SK-N-SH (cell line): Measurements from ENCODE around the gene PDGFA. TPM values are rescaled to one million over a fixed set of nuclear protein-coding genes. Genes with fewer than 3 reads are reported as not detected.

Source experiments
- CTCF ChIA-PET: fragments of 300-600, 350-600 bp; formaldehyde crosslinking; extraction: SDS; loops from one replicate; lab custom pipeline; 2021; lab: Yijun Ruan, JAX
- POLR2A ChIA-PET: fragments of 350-600 bp; sonication (Branson Sonifier 250); formaldehyde crosslinking; extraction: SDS; loops from one replicate; lab custom pipeline; 2020; ENCODE audit warnings: antibody characterized with exemption, inconsistent platforms; lab: Yijun Ruan, JAX
- DNase-seq: peaks from one replicate; pipeline ENCODE4 v3.0.0; 2012
- H2AFZ ChIP-seq: fragments of 200-600 bp; sonication (generic); 2 replicates; pipeline ENCODE4 v1.8.1; 2016; ENCODE audit warnings: antibody characterized with exemption, mild to moderate bottlenecking, low read depth
- H3F3A ChIP-seq: fragments of 200-600 bp; sonication (generic); replicated peaks from 2 replicates; pipeline ENCODE3; 2016; ENCODE audit warnings: antibody characterized with exemption, mild to moderate bottlenecking; ENCODE audit not compliant: insufficient read depth
- H3K27ac ChIP-seq, 2 experiments: fragments of 200-500 bp in 1 of 2; fragments of 200-600 bp in 1 of 2; sonication (Bioruptor generic) in 1 of 2; sonication (generic), shearing (Covaris generic) in 1 of 2; 2 replicates each; pipeline versions ENCODE4 v1.5.1 to v1.6.1; 2014 to 2016; ENCODE audit warnings: low read depth in 2 of 2, inconsistent platforms in 1 of 2, low read length in 1 of 2, mild to moderate bottlenecking in 1 of 2, mixed read lengths in 1 of 2
- H3K27me3 ChIP-seq: fragments of 200-600 bp; sonication (generic), shearing (Covaris generic); 2 replicates; pipeline ENCODE4 v1.6.1; 2016; ENCODE audit warnings: mixed run types; ENCODE audit not compliant: insufficient read depth
- H3K36me3 ChIP-seq, 2 experiments: fragments of 200-500 bp in 1 of 2; fragments of 200-600 bp in 1 of 2; sonication (Bioruptor generic) in 1 of 2; sonication (generic) in 1 of 2; replicated peaks in 1 of 2; 2 replicates each; pipeline versions ENCODE3 to v1.5.1; 2014 to 2016; ENCODE audit warnings: low read length in 1 of 2, mild to moderate bottlenecking in 1 of 2; ENCODE audit not compliant: insufficient read depth in 2 of 2, control insufficient read depth in 1 of 2
- H3K4me1 ChIP-seq, 2 experiments: fragments of 200-500 bp in 1 of 2; fragments of 200-600 bp in 1 of 2; sonication (Bioruptor generic) in 1 of 2; sonication (generic), shearing (Covaris generic) in 1 of 2; 2 replicates each; pipeline versions ENCODE4 v1.5.1 to v1.6.1; 2014 to 2016; ENCODE audit warnings: low read depth in 1 of 2, low read length in 1 of 2, mixed run types in 1 of 2; ENCODE audit not compliant: insufficient read depth in 2 of 2, control insufficient read depth in 1 of 2
- H3K4me2 ChIP-seq: fragments of 200-600 bp; sonication (generic), shearing (Covaris generic); 2 replicates; pipeline ENCODE4 v1.6.1; 2017; ENCODE audit warnings: mixed run types
- H3K4me3 ChIP-seq, 2 experiments: fragments of 200-500 bp in 1 of 2; fragments of 200-600 bp in 1 of 2; sonication (Bioruptor generic) in 1 of 2; sonication (generic), shearing (Covaris generic) in 1 of 2; 2 replicates each; pipeline versions ENCODE4 v1.5.1 to v1.8.1; 2014 to 2016; ENCODE audit warnings: low read depth in 2 of 2, inconsistent platforms in 1 of 2, low read length in 1 of 2, mild to moderate bottlenecking in 1 of 2, mixed read lengths in 1 of 2, moderate library complexity in 1 of 2
- H3K79me2 ChIP-seq: fragments of 200-600 bp; sonication (generic); 2 replicates; pipeline ENCODE4 v1.8.1; 2017; ENCODE audit warnings: mild to moderate bottlenecking; ENCODE audit not compliant: insufficient read depth
- H3K9ac ChIP-seq: fragments of 200-600 bp; sonication (generic); 2 replicates; pipeline ENCODE4 v1.6.1; 2017; ENCODE audit warnings: mixed run types
- H3K9me2 ChIP-seq: fragments of 200-600 bp; sonication (generic); 2 replicates; pipeline ENCODE4 v1.6.1; 2017; ENCODE audit warnings: mixed run types
- H3K9me3 ChIP-seq: fragments of 200-600 bp; sonication (generic); 2 replicates; pipeline ENCODE4 v1.6.1; 2017; ENCODE audit warnings: mixed run types, mild to moderate bottlenecking, moderate library complexity
- H4K20me1 ChIP-seq: fragments of 200-600 bp; sonication (generic); 2 replicates; pipeline ENCODE4 v1.6.1; 2017; ENCODE audit warnings: mild to moderate bottlenecking, mixed run types; ENCODE audit not compliant: insufficient read depth
- EZH2phosphoT487 ChIP-seq: fragments of 200-600 bp; sonication (generic); IDR thresholded peaks from 2 replicates; pipeline ENCODE4 v1.6.1; 2017; ENCODE audit warnings: low read depth, mixed run types, mild to moderate bottlenecking, antibody characterized with exemption, moderate library complexity, borderline replicate concordance
- FOSL2 ChIP-seq: IDR thresholded peaks from 2 replicates; pipeline ENCODE4 v1.4.0; 2012; ENCODE audit warnings: low read depth, mild to moderate bottlenecking, moderate library complexity, borderline replicate concordance
- FOXJ3 ChIP-seq: sonication (generic); formaldehyde crosslinking; IDR thresholded peaks from 2 replicates; pipeline ENCODE4 v1.5.1; 2020; ENCODE audit warnings: mild to moderate bottlenecking, missing genetic modification reagents
- FOXM1 ChIP-seq: IDR thresholded peaks from 2 replicates; pipeline ENCODE4 v1.4.0; 2012; ENCODE audit warnings: low read depth, mild to moderate bottlenecking
- JUND ChIP-seq: IDR thresholded peaks from 2 replicates; pipeline ENCODE4 v1.4.0; 2012
- MEF2A ChIP-seq: IDR thresholded peaks from 2 replicates; pipeline ENCODE4 v1.4.0; 2012; ENCODE audit warnings: low read depth, borderline replicate concordance
- MXI1 ChIP-seq: IDR thresholded peaks from 2 replicates; pipeline ENCODE4 v1.6.1; 2012; ENCODE audit warnings: mild to moderate bottlenecking, low read depth, low read length, improper control_type of control experiment
- NFIC ChIP-seq: IDR thresholded peaks from 2 replicates; pipeline ENCODE4 v1.4.0; 2012; ENCODE audit warnings: borderline replicate concordance
- POLR2AphosphoS5 ChIP-seq: IDR thresholded peaks from 2 replicates; pipeline ENCODE4 v1.6.1; 2012; ENCODE audit warnings: low read depth, low read length
- RCOR1 ChIP-seq: fragments of 150-350 bp; IDR thresholded peaks from 2 replicates; pipeline ENCODE4 v1.6.1; 2017; ENCODE audit warnings: antibody characterized with exemption, low read length
- REST ChIP-seq: IDR thresholded peaks from 2 replicates; pipeline ENCODE4 v1.6.1; 2012; ENCODE audit warnings: mild to moderate bottlenecking, low read depth, low read length, moderate library complexity
- RXRA ChIP-seq: IDR thresholded peaks from 2 replicates; pipeline ENCODE4 v1.4.0; 2012; ENCODE audit warnings: low read depth, mild to moderate bottlenecking, borderline replicate concordance
- SMC3 ChIP-seq: IDR thresholded peaks from 2 replicates; pipeline ENCODE4 v1.6.1; 2012; ENCODE audit warnings: low read depth, low read length, improper control_type of control experiment
- TAF1 ChIP-seq: IDR thresholded peaks from 2 replicates; pipeline ENCODE4 v1.6.1; 2012; ENCODE audit warnings: low read depth, mild to moderate bottlenecking, low read length, moderate library complexity, borderline replicate concordance
- TCF12 ChIP-seq: IDR thresholded peaks from 2 replicates; pipeline ENCODE4 v1.4.0; 2012
- ZBTB33 ChIP-seq: IDR thresholded peaks from 2 replicates; pipeline ENCODE4 v1.4.0; 2012; ENCODE audit warnings: low read depth, borderline replicate concordance
- WGBS: methylation state at CpG from one replicate; pipeline ENCODE4 v1.1.6; 2017; ENCODE audit warnings: low lambda C conversion rate; 5-methylcytosine and 5-hydroxymethylcytosine counted together
- polyA plus RNA-seq, 3 experiments: library from polyadenylated mRNA; depleted of rRNA; stranded (reverse); fragments of >200 nt; gene quantifications; 2 replicates each; pipeline ENCODE4 v1.2.3, GENCODE V29; 2012
- TF ChIP-seq, protein P1 (sequence below): IDR thresholded peaks from 2 replicates; pipeline ENCODE4 v1.4.0; 2012; ENCODE audit warnings: low read depth, borderline replicate concordance

The PDGFA gene
- polyA plus RNA-seq, 1 of the 3 experiments (the other 2 are of a cell fraction): 18.9 TPM

- TF ChIP-seq ZBTB33: no peak
These were observed 68.9 kb downstream of the PDGFA start (continued) for GRCh38 chr7:450741-451140.

- H3K9me3 ChIP-seq: no peaks in the 10 kb centered on the region
- H4K20me1 ChIP-seq: no peaks in the 10 kb centered on the region
- H3K4me3 ChIP-seq: no peak overlapping the region
- no peaks in the 10 kb centered on the region for H3K79me2 ChIP-seq
- H3K27me3 ChIP-seq: no peaks in the 10 kb centered on the region
- WGBS: 78% methylated on average over 11 of the region's 11 CpGs
- ChIA-PET CTCF (no interaction called here), POLR2A (interaction anchor here (1.2 kb wide), 1 partner anchor 318 kb away, joined by 3 read pairs; no protein-coding TSS in a partner anchor)
- TF ChIP-seq POLR2AphosphoS5 (no peak), REST (no peak), RCOR1 (no peak), JUND (no peak), RXRA (no peak)
- H3K36me3 ChIP-seq: no peaks in the 10 kb centered on the region
- no peak overlapping the region for H3K4me2 ChIP-seq
- H2AFZ ChIP-seq: no peak overlapping the region
- H3F3A ChIP-seq: peaks cover 3% of the 10 kb centered on the region
- no peak overlapping the region for H3K27ac ChIP-seq
- H3K9me2 ChIP-seq: no peaks in the 10 kb centered on the region
- H3K4me1 ChIP-seq: peaks cover 0 to under 1% of the 10 kb centered on the region in 2 experiments; a peak in 1 of 4 replicates
- DNase-seq: no peak
- H3K9ac ChIP-seq: no peak overlapping the region
These were observed 69.6 kb downstream of the PDGFA start for GRCh38 chr7:450036-450435.

DNA sequence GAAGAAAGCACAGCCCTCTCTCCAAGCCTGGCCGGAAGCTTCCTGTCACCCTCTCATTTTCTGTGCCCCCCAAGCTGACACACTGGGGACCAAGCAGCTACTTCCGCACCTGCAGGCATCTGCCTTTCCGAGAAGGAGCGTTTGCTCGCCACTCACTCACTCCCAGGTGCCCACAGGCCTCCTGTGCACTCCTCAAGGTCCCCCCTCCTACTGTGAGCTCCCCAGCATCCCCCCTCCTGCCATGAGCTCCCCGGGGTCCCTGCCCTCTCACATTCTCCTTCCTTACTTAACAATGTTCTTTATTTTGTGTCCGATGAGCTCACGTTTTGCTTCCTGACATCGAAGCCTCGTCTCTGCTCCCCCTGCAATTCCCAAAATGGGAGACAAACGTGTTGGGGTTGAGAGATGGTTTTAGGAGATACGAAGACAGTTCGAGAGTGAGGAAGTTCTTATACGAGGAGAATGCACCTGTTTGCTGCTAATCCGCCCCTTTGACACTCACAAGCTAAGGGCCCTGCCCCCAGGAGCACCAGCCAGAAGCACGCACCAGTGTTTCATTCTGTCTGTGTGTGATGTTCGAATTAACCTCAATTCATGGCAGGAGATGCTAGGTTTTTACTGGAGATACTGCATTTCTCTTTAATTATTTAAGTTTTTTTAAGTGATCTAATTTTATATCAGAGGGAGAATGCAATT lies 70.2 kb downstream of the PDGFA start:
- WGBS: 65% methylated on average over 17 of the region's 17 CpGs
- H3K4me2 ChIP-seq: no peak overlapping the region
- H3K9ac ChIP-seq: no peak overlapping the region
- no peaks in the 10 kb centered on the region for H3K4me1 ChIP-seq
- no peaks in the 10 kb centered on the region for H4K20me1 ChIP-seq
- H3K79me2 ChIP-seq: no peaks in the 10 kb centered on the region
- H3K4me3 ChIP-seq: no peak overlapping the region
- no peak for DNase-seq
- no peak for TF ChIP-seq POLR2AphosphoS5
- no peak for TF ChIP-seq NFIC
- TF ChIP-seq TCF12: no peak
- TF ChIP-seq, protein P1, sequence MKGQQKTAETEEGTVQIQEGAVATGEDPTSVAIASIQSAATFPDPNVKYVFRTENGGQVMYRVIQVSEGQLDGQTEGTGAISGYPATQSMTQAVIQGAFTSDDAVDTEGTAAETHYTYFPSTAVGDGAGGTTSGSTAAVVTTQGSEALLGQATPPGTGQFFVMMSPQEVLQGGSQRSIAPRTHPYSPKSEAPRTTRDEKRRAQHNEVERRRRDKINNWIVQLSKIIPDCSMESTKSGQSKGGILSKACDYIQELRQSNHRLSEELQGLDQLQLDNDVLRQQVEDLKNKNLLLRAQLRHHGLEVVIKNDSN: no peak
- TF ChIP-seq SMC3: no peak
- TF ChIP-seq TAF1: no peak
- no peak for TF ChIP-seq FOSL2
- TF ChIP-seq EZH2phosphoT487: no peak
- TF ChIP-seq FOXM1: no peak
- no peak for TF ChIP-seq MXI1
- TF ChIP-seq FOXJ3 (CRISPR knock-in tag): no peak
- TF ChIP-seq MEF2A: no peak
- no peak overlapping the region for H2AFZ ChIP-seq
- H3K27me3 ChIP-seq: no peaks in the 10 kb centered on the region
- ChIA-PET CTCF (no interaction called here), POLR2A (interaction anchor here (1.2 kb wide), 1 partner anchor 318 kb away, joined by 3 read pairs; no protein-coding TSS in a partner anchor)
- no peaks in the 10 kb centered on the region for H3K36me3 ChIP-seq
- H3K9me3 ChIP-seq: no peaks in the 10 kb centered on the region
- H3K9me2 ChIP-seq: no peaks in the 10 kb centered on the region
- peaks cover 3% of the 10 kb centered on the region for H3F3A ChIP-seq
- H3K27ac ChIP-seq: no peak overlapping the region
